Fibroblast of pulmonary artery (primary cell): Measurements from ENCODE around the gene DLGAP1.

Experiments
- DNase-seq: peaks from one replicate; pipeline ENCODE4 v3.0.0-alpha.2; 2010; ENCODE audit warnings: low read depth
- H3K4me3 ChIP-seq: replicated peaks from 2 replicates; pipeline ENCODE4 v1.5.1; 2011; ENCODE audit warnings: low read depth, mild to moderate bottlenecking, control low read depth, low read length, moderate library complexity
- TF ChIP-seq, protein P1 (sequence below): IDR thresholded peaks from 2 replicates; pipeline ENCODE4 v1.5.1; 2011; ENCODE audit warnings: mild to moderate bottlenecking, control low read depth, low read length, inconsistent platforms; ENCODE audit errors: missing control alignments

The DLGAP1 gene

GRCh38 chr18:4108016-4108415 is 347.1 kb downstream of the DLGAP1 start:
- TF ChIP-seq, protein P1, sequence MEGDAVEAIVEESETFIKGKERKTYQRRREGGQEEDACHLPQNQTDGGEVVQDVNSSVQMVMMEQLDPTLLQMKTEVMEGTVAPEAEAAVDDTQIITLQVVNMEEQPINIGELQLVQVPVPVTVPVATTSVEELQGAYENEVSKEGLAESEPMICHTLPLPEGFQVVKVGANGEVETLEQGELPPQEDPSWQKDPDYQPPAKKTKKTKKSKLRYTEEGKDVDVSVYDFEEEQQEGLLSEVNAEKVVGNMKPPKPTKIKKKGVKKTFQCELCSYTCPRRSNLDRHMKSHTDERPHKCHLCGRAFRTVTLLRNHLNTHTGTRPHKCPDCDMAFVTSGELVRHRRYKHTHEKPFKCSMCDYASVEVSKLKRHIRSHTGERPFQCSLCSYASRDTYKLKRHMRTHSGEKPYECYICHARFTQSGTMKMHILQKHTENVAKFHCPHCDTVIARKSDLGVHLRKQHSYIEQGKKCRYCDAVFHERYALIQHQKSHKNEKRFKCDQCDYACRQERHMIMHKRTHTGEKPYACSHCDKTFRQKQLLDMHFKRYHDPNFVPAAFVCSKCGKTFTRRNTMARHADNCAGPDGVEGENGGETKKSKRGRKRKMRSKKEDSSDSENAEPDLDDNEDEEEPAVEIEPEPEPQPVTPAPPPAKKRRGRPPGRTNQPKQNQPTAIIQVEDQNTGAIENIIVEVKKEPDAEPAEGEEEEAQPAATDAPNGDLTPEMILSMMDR = no peak
- no peak for DNase-seq
- H3K4me3 ChIP-seq = no peak overlapping the region

DNA sequence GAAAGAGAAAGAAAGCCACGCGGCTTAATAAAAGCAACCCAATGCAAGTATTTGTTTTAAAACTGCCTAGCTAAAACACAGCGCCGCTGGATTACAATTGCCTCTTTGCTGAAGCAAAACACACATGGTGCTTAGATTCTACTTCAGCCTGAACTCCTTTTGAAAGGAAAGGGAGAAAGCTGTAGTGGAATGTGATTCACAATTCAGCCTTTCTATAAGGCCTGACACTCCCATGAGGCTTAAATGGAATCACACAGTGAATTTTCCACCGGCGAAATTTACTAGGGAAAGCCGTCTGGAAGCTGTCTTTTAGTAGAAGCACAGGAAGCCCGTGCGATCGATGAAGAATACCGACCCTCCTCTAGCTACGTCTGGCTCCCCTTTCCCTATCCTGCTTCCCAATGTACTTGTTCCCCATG is 348.0 kb downstream of the DLGAP1 start:
- DNase-seq = no peak
- H3K4me3 ChIP-seq = no peak overlapping the region
- TF ChIP-seq, protein P1 = no peak

GRCh38 chr18:4106407-4107033 is 348.6 kb downstream of the DLGAP1 start:
- peak; percentile 71 for DNase-seq
- TF ChIP-seq, protein P1 = peak; percentile 83
- H3K4me3 ChIP-seq = no peak overlapping the region

DNA sequence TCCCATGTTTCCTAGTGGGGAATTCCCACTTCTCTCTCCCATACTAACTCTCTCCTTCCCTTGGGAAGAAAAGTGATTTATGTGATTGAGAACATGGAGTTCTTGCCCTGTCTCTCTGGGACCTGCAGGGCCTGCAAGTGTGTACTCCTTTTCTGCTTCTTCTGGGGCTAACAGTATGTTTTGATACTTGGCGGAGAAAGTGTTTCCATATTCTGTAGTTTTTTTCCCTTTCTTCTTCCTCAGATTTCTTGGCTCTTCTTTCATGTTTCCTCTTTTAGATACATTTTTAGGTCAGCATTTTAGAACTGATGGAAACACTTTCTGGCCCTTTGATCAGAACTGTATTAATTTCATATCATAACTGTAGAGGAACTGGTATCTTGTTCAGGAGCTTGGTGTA is 352.2 kb downstream of the DLGAP1 start:
- TF ChIP-seq, protein P1 = no peak
- DNase-seq = no peak
- no peak overlapping the region for H3K4me3 ChIP-seq

GRCh38 chr18:4101009-4101408 is 354.1 kb downstream of the DLGAP1 start:
- TF ChIP-seq, protein P1 = no peak
- DNase-seq = no peak
- H3K4me3 ChIP-seq = no peak overlapping the region

DNA sequence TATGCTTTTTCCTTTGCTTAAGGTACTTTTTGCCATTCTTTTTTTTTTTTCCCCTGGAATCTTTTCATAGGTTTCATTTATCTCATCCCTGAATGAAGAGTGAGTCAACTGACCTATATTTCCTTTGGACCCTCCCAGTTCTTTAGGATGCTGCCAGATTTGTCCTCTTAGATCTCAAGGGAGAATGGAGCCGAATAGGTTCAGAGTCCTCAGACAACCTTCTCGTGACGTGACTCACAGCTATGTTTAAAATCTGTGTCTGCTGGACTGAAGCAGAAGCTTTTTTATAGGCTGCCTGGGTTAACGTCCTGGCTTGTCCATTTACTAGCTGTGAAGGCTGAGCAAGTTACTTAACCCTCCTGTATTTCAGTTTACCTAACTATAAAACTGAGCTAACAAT is 358.6 kb downstream of the DLGAP1 start:
- peak; percentile 10 for DNase-seq
- TF ChIP-seq, protein P1 = no peak

DNA sequence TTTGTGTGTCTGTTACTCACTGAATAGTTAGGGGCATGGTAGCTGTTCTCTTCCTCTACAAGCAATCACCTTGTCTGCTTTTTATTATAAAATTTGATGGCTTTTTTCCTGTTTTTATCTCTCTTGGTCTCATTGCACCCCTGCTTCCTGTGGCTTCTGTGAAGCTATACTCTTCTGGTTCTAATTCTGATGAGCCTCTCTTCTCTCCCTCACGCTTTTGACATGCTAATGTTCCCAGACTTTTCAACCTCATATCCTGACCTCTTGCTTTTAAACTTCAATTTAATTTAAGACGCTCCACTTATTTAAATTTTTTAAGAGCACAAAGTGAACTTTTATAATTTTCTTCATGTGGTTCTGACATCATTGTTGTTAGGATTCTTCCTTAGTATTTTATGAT is 361.4 kb downstream of the DLGAP1 start:
- no peak for DNase-seq
- no peak overlapping the region for H3K4me3 ChIP-seq
- TF ChIP-seq, protein P1 = no peak

More for the DNA sequence above, 358.6 kb downstream of the DLGAP1 start:
- no peak overlapping the region for H3K4me3 ChIP-seq
